Trophoblast cell (in vitro differentiated cells and primary cell): ENCODE measurements around the gene UNK.
"Not testable (repeated sequence)": the region's sequence is repeated elsewhere in the genome, so short reads cannot be mapped to it uniquely, and the experiment has no call there.

Experiments
- DNase-seq, 2 donors: peaks; one replicate each; pipeline ENCODE4 v3.0.0-alpha.2; 2016
- H2AFZ ChIP-seq: 2 replicates; pipeline ENCODE4 v1.6.1; 2013; ENCODE audit warnings: low read length, moderate library complexity, mild to moderate bottlenecking; ENCODE audit not compliant: insufficient read depth, poor library complexity
- H2AK5ac ChIP-seq: 2 replicates; pipeline ENCODE4 v1.6.1; 2013; ENCODE audit warnings: mild to moderate bottlenecking, low read length
- H2BK120ac ChIP-seq: 2 replicates; pipeline ENCODE4 v1.6.1; 2013; ENCODE audit warnings: low read length, mild to moderate bottlenecking, moderate library complexity; ENCODE audit not compliant: insufficient read depth, poor library complexity
- H2BK12ac ChIP-seq: 2 replicates; pipeline ENCODE4 v1.6.1; 2013; ENCODE audit warnings: mild to moderate bottlenecking, low read length, moderate library complexity
- H2BK5ac ChIP-seq: 2 replicates; pipeline ENCODE4 v1.6.1; 2013; ENCODE audit warnings: low read length, low read depth, moderate library complexity, mild to moderate bottlenecking; ENCODE audit not compliant: poor library complexity
- H3K14ac ChIP-seq: 2 replicates; pipeline ENCODE4 v1.6.1; 2013; ENCODE audit warnings: mild to moderate bottlenecking, low read length
- H3K18ac ChIP-seq: 2 replicates; pipeline ENCODE4 v1.6.1; 2013; ENCODE audit warnings: mild to moderate bottlenecking, low read length
- H3K23ac ChIP-seq: 2 replicates; pipeline ENCODE4 v1.6.1; 2013; ENCODE audit warnings: low read length
- H3K27ac ChIP-seq: 2 replicates; pipeline ENCODE4 v1.5.1; 2013; ENCODE audit warnings: low read depth, mild to moderate bottlenecking, inconsistent platforms, low read length, moderate library complexity
- H3K27me3 ChIP-seq: 2 replicates; pipeline ENCODE4 v1.6.1; 2013; ENCODE audit warnings: inconsistent platforms, mild to moderate bottlenecking, low read length, moderate library complexity; ENCODE audit not compliant: insufficient read depth
- H3K36me3 ChIP-seq, 2 experiments: 1 replicate in 1 of 2; 2 replicates in 1 of 2; pipeline ENCODE4 v1.6.1; 2013; ENCODE audit warnings: low read length in 2 of 2, mild to moderate bottlenecking in 2 of 2, moderate library complexity in 1 of 2; ENCODE audit not compliant: insufficient read depth in 2 of 2, control insufficient read depth in 1 of 2
- H3K4ac ChIP-seq: 2 replicates; pipeline ENCODE4 v1.6.1; 2013; ENCODE audit warnings: low read depth, mild to moderate bottlenecking, low read length, moderate library complexity
- H3K4me1 ChIP-seq, 2 experiments: 1 replicate in 1 of 2; 2 replicates in 1 of 2; pipeline ENCODE4 v1.6.1; 2013; ENCODE audit warnings: low read length in 2 of 2, mild to moderate bottlenecking in 2 of 2, moderate library complexity in 1 of 2; ENCODE audit not compliant: insufficient read depth in 2 of 2, control insufficient read depth in 1 of 2
- H3K4me2 ChIP-seq: 2 replicates; pipeline ENCODE4 v1.6.1; 2013; ENCODE audit warnings: inconsistent platforms, mild to moderate bottlenecking, low read length, moderate library complexity
- H3K4me3 ChIP-seq: 2 replicates; pipeline ENCODE4 v1.5.1; 2013; ENCODE audit warnings: mild to moderate bottlenecking, low read depth, low read length, inconsistent platforms
- H3K79me1 ChIP-seq: one replicate; pipeline ENCODE4 v1.6.1; 2013; ENCODE audit warnings: low read length
- H3K79me2 ChIP-seq: 2 replicates; pipeline ENCODE4 v1.6.1; 2013; ENCODE audit warnings: low read length, mild to moderate bottlenecking; ENCODE audit not compliant: control insufficient read depth, insufficient read depth, poor library complexity
- H3K9ac ChIP-seq: 2 replicates; pipeline ENCODE4 v1.6.1; 2013; ENCODE audit warnings: mild to moderate bottlenecking, low read length
- H3K9me3 ChIP-seq: 2 replicates; pipeline ENCODE4 v1.6.1; 2013; ENCODE audit warnings: low read depth, mild to moderate bottlenecking, control low read depth, inconsistent platforms, low read length; ENCODE audit not compliant: insufficient read depth
- H4K12ac ChIP-seq: 2 replicates; pipeline ENCODE4 v1.6.1; 2013; ENCODE audit warnings: low read depth, mild to moderate bottlenecking, low read length, moderate library complexity
- H4K8ac ChIP-seq: 2 replicates; pipeline ENCODE4 v1.6.1; 2013; ENCODE audit warnings: low read depth, mild to moderate bottlenecking, low read length, moderate library complexity
- H4K91ac ChIP-seq: one replicate; pipeline ENCODE4 v1.6.1; 2013; ENCODE audit warnings: low read depth, mild to moderate bottlenecking, low read length, moderate library complexity
- WGBS: extraction: QIAGEN DNeasy Blood & Tissue Kit; methylation state at CpG from one replicate; pipeline ENCODE4 v1.1.7; 2013; ENCODE audit warnings: missing lambda C conversion rate; ENCODE audit not compliant: insufficient read length, insufficient coverage; ENCODE audit errors: extremely low coverage; 5-methylcytosine and 5-hydroxymethylcytosine counted together

UNK gene

GRCh38 chr17:75758131-75758905, 26.3 kb upstream of the UNK start:
- H3K27me3 ChIP-seq: no peaks in the 10 kb centered on the region
- no peak overlapping the region for H2BK5ac ChIP-seq
- no peak overlapping the region for H3K4me3 ChIP-seq
- H3K79me2 ChIP-seq: peaks cover 2% of the 10 kb centered on the region
- DNase-seq: no peak
- no peak overlapping the region for H2BK12ac ChIP-seq
- no peak overlapping the region for H3K27ac ChIP-seq
- H3K4ac ChIP-seq: no peak overlapping the region
- H4K8ac ChIP-seq: no peak overlapping the region
- H2AFZ ChIP-seq: no peak overlapping the region
- no peak overlapping the region for H3K23ac ChIP-seq
- no CpG with 5 or more reads among the region's 41 CpGs for WGBS
- H2BK120ac ChIP-seq: no peak overlapping the region
- no peak overlapping the region for H3K14ac ChIP-seq
- no peak overlapping the region for H3K18ac ChIP-seq
- no peak overlapping the region for H3K9ac ChIP-seq
- H3K79me1 ChIP-seq: peaks cover 6% of the 10 kb centered on the region
- H4K91ac ChIP-seq: no peak overlapping the region
- H3K36me3 ChIP-seq: peaks cover 20 to 25% of the 10 kb centered on the region in 2 experiments
- H3K4me2 ChIP-seq: no peak overlapping the region
- no peak overlapping the region for H2AK5ac ChIP-seq
- H4K12ac ChIP-seq: no peak overlapping the region
- H3K9me3 ChIP-seq: no peaks in the 10 kb centered on the region
- peaks cover 4% of the 10 kb centered on the region in 2 experiments for H3K4me1 ChIP-seq

- H3K9me3 ChIP-seq: no peaks in the 10 kb centered on the region
- no peak overlapping the region for H4K8ac ChIP-seq
- H2AK5ac ChIP-seq: no peak overlapping the region
- H2BK12ac ChIP-seq: no peak overlapping the region
- H3K79me2 ChIP-seq: no peaks in the 10 kb centered on the region
- peaks cover 20 to 25% of the 10 kb centered on the region in 2 experiments for H3K36me3 ChIP-seq
- no peak overlapping the region for H3K4me3 ChIP-seq
- H3K27ac ChIP-seq: no peak overlapping the region
- no peaks in the 10 kb centered on the region for H3K79me1 ChIP-seq
- no peak overlapping the region for H3K14ac ChIP-seq
- no peak overlapping the region for H3K18ac ChIP-seq
- no peak overlapping the region for H2AFZ ChIP-seq
- H3K27me3 ChIP-seq: no peaks in the 10 kb centered on the region
- no peak overlapping the region for H4K12ac ChIP-seq
- no peak overlapping the region for H3K4me2 ChIP-seq
- H3K9ac ChIP-seq: no peak overlapping the region
- H3K23ac ChIP-seq: no peak overlapping the region
- no peak overlapping the region for H2BK120ac ChIP-seq
- DNase-seq: peak; percentile 23 to 60
- H3K4ac ChIP-seq: no peak overlapping the region
- no CpG with 5 or more reads among the region's 3 CpGs for WGBS
- H4K91ac ChIP-seq: no peak overlapping the region
- no peak overlapping the region for H2BK5ac ChIP-seq
- peaks cover 6 to 7% of the 10 kb centered on the region in 2 experiments for H3K4me1 ChIP-seq
Measured at GRCh38 chr17:75759457-75759856, 25.1 kb upstream of the UNK start.

- H3K4me1 ChIP-seq, H4K8ac ChIP-seq, H3K79me2 ChIP-seq, H4K12ac ChIP-seq, H3K4ac ChIP-seq, H2BK12ac ChIP-seq, H3K14ac ChIP-seq, H3K9me3 ChIP-seq, H2AK5ac ChIP-seq, H3K27me3 ChIP-seq, H2AFZ ChIP-seq, H2BK5ac ChIP-seq, H3K4me3 ChIP-seq, H4K91ac ChIP-seq, H3K18ac ChIP-seq, H3K27ac ChIP-seq, H3K23ac ChIP-seq, H3K9ac ChIP-seq, H3K4me2 ChIP-seq, H3K79me1 ChIP-seq, H2BK120ac ChIP-seq: not testable (repeated sequence)
- DNase-seq: peak; percentile 82 to 84
- H3K36me3 ChIP-seq: peaks cover 20 to 21% of the 10 kb centered on the region in 2 experiments
- WGBS: no CpG with 5 or more reads among the region's 6 CpGs
Measured at GRCh38 chr17:75759978-75760640, 24.5 kb upstream of the UNK start.

GRCh38 chr17:75762513-75763268, 21.9 kb upstream of the UNK start:
- Histone ChIP-seq H2BK12ac (no peak overlapping the region), H3K79me2 (peaks cover 3% of the 10 kb centered on the region), H3K14ac (no peak overlapping the region), H4K91ac (no peak overlapping the region), H2AFZ (no peak overlapping the region), H3K4me3 (no peak overlapping the region), H3K4ac (no peak overlapping the region), H2AK5ac (no peak overlapping the region), H2BK5ac (no peak overlapping the region), H3K4me2 (no peak overlapping the region), H3K27me3 (no peaks in the 10 kb centered on the region), H4K8ac (no peak overlapping the region), H2BK120ac (no peak overlapping the region), H3K23ac (no peak overlapping the region), H3K27ac (no peak overlapping the region), H3K36me3 (peaks cover 4 to 5% of the 10 kb centered on the region in 2 experiments), H3K18ac (no peak overlapping the region), H3K9me3 (no peaks in the 10 kb centered on the region), H4K12ac (no peak overlapping the region), H3K4me1 (peaks cover 6 to 10% of the 10 kb centered on the region in 2 experiments), H3K79me1 (peaks cover 4% of the 10 kb centered on the region), H3K9ac (no peak overlapping the region)
- no CpG with 5 or more reads among the region's 27 CpGs for WGBS
- no peak for DNase-seq
